ENCODE data around the gene RHOT2. TPM values are rescaled to one million over a fixed set of nuclear protein-coding genes. Genes with fewer than 3 reads are reported as not detected.

RHOT2 gene
- total and polyA plus RNA-seq, 2 of the 8 experiments (the other 6 are each of a cell fraction or from before 2014, with no cell fraction given): 149 to 194 TPM

GRCh38 chr16:669666-670065 lies 1.7 kb downstream of the RHOT2 start (continued):
- TF ChIP-seq POU5F1 (IDR thresholded peaks at IDR 0.05; ENCODE audit: low read depth, low read length): no peak
- TF ChIP-seq SAP30 (IDR thresholded peaks at IDR 0.05; ENCODE audit: insufficient read depth, insufficient replicate concordance, low read length): no peak
- no peak for TF ChIP-seq CTCF (IDR thresholded peaks at IDR 0.05; ENCODE audit: control extremely low read depth in 1 of 3, insufficient read depth in 1 of 3, low read depth in 1 of 3, low read length in 3 of 3)

Measured in H1 (cell line).